UCSD-AML1 (cell line): ENCODE measurements around the gene ZNF518B.
A peak's percentile ranks its signal among the peaks of the same experiment; 100 is the strongest.

Experiments
- DNase-seq: peaks from one replicate; lab custom pipeline; 2025; ENCODE audit not compliant: unreplicated experiment; lab: John Stamatoyannopoulos, UW

Gene ZNF518B

GRCh38 chr4:10457255-10457801, at the start of gene ZNF518B:
ZNF518B (minus strand) TSS chr4:10457426; CDS start chr4:10446328, 11,098 bp downstream.
- DNase-seq = peak; percentile 37

- no peak for DNase-seq
Observed at GRCh38 chr4:10506077-10506476, 48.9 kb upstream of the ZNF518B start.

GRCh38 chr4:10504570-10505179, 47.4 kb upstream of the ZNF518B start:
- no peak for DNase-seq

GRCh38 chr4:10502717-10503116, 45.5 kb upstream of the ZNF518B start:
- no peak for DNase-seq

GRCh38 chr4:10500776-10501175, 43.5 kb upstream of the ZNF518B start:
- no peak for DNase-seq

- no peak for DNase-seq
Observed at GRCh38 chr4:10496200-10496599, 39.0 kb upstream of the ZNF518B start.

GRCh38 chr4:10495651-10496050, 38.4 kb upstream of the ZNF518B start:
- DNase-seq = no peak

- no peak for DNase-seq
Observed at GRCh38 chr4:10492464-10492863, 35.2 kb upstream of the ZNF518B start.

- DNase-seq = no peak
Observed at GRCh38 chr4:10491401-10491800, 34.2 kb upstream of the ZNF518B start.

- DNase-seq = no peak
Observed at GRCh38 chr4:10490996-10491395, 33.8 kb upstream of the ZNF518B start.

GRCh38 chr4:10482913-10483312, 25.7 kb upstream of the ZNF518B start:
- no peak for DNase-seq

GRCh38 chr4:10480616-10481015, 23.4 kb upstream of the ZNF518B start:
- no peak for DNase-seq

GRCh38 chr4:10478621-10479020, 21.4 kb upstream of the ZNF518B start:
- no peak for DNase-seq

GRCh38 chr4:10470505-10470904, 13.3 kb upstream of the ZNF518B start:
- no peak for DNase-seq

- DNase-seq = no peak
Observed at GRCh38 chr4:10466161-10466560, 8.9 kb upstream of the ZNF518B start.

GRCh38 chr4:10462876-10463275, 5.7 kb upstream of the ZNF518B start:
- no peak for DNase-seq

- no peak for DNase-seq
Observed at GRCh38 chr4:10461850-10462400, 4.7 kb upstream of the ZNF518B start.

GRCh38 chr4:10461091-10461849, 4.0 kb upstream of the ZNF518B start:
- peak; percentile 81 for DNase-seq

- no peak for DNase-seq
Observed at GRCh38 chr4:10460313-10461047, 3.3 kb upstream of the ZNF518B start.

GRCh38 chr4:10459305-10459704, 2.1 kb upstream of the ZNF518B start:
- DNase-seq = no peak

- DNase-seq = no peak
Observed at GRCh38 chr4:10458177-10458576, 951 bp upstream of the ZNF518B start.
